GM12878 (cell line): ENCODE measurements around the gene PDK3. TPM values are rescaled to one million over a fixed set of nuclear protein-coding genes. Genes with fewer than 3 reads are reported as not detected.

Experiments
- ATAC-seq: fragments of 200-7000 bp; cut with Tn5 transposase; 3 replicates; pipeline ENCODE4 v1.9.1; 2020; ENCODE audit warnings: mild to moderate bottlenecking, moderate library complexity
- BruUV-seq: library from RNA; stranded (reverse); fragments of 400-500 nt; replicated peaks from 2 replicates; lab custom pipeline; 2021; lab: Mats Ljungman, UMichigan
- CTCF ChIA-PET: fragments of 300-600 bp; sonication (Branson Sonifier 250); formaldehyde crosslinking; extraction: SDS; loops from one replicate; lab custom pipeline; 2021; ENCODE audit warnings: inconsistent platforms; lab: Yijun Ruan, JAX
- POLR2A ChIA-PET: fragments of 350-600 bp; formaldehyde crosslinking; extraction: SDS; loops from one replicate; lab custom pipeline; 2021; ENCODE audit warnings: inconsistent platforms; lab: Charles Lee
- RAD21 ChIA-PET: fragments of 300-600 bp; sonication (Branson Sonifier 250); formaldehyde crosslinking; loops from one replicate; lab custom pipeline; 2023; ENCODE audit warnings: antibody characterized with exemption; ENCODE audit not compliant: unreplicated experiment; lab: Charles Lee
- SMC1A ChIA-PET: fragments of 300-600 bp; sonication (Branson Sonifier 250); formaldehyde crosslinking; loops from one replicate; lab custom pipeline; 2023; ENCODE audit not compliant: unreplicated experiment, uncharacterized antibody; lab: Charles Lee
- DNase-seq: peaks from one replicate; pipeline ENCODE4 v3.0.0-alpha.2; 2011; ENCODE audit warnings: low read depth, low spot score
- FAIRE-seq: peaks from 3 replicates; lab custom pipeline; 2011; peaks lifted over from hg19 to GRCh38; lab: Jason Lieb, UNC
- H2AFZ ChIP-seq: 2 replicates; pipeline ENCODE4 v1.6.0; 2011; ENCODE audit warnings: low read depth, low read length, control low read depth; ENCODE audit not compliant: control insufficient read depth
- H3K27ac ChIP-seq: 2 replicates; pipeline ENCODE4 v1.5.1; 2011; ENCODE audit warnings: control low read depth; ENCODE audit not compliant: control insufficient read depth, insufficient read depth
- H3K27me3 ChIP-seq, 2 experiments: replicated peaks in 1 of 2; 2 replicates each; pipeline versions ENCODE4 v1.6.0 to v1.6.1; 2011; ENCODE audit warnings: low read length in 1 of 2; ENCODE audit not compliant: control insufficient read depth in 2 of 2, insufficient read depth in 2 of 2
- H3K36me3 ChIP-seq, 2 experiments: 2 replicates each; pipeline ENCODE4 v1.5.1; 2011; ENCODE audit warnings: low read length in 1 of 2; ENCODE audit not compliant: control insufficient read depth in 2 of 2, insufficient read depth in 2 of 2
- H3K4me1 ChIP-seq: 2 replicates; pipeline ENCODE4 v1.6.1; 2011; ENCODE audit warnings: mild to moderate bottlenecking, low read length, moderate library complexity, mixed read lengths; ENCODE audit not compliant: control insufficient read depth, insufficient read depth
- H3K4me2 ChIP-seq: 2 replicates; pipeline ENCODE4 v1.6.0; 2011; ENCODE audit warnings: control low read depth; ENCODE audit not compliant: control insufficient read depth, insufficient read depth
- H3K4me3 ChIP-seq: fragments of 200-600 bp; sonication (generic); 2 replicates; pipeline ENCODE4 v1.5.1; 2016
- H3K79me2 ChIP-seq: 2 replicates; pipeline ENCODE4 v1.6.0; 2011; ENCODE audit warnings: low read length; ENCODE audit not compliant: control insufficient read depth, insufficient read depth
- H3K9ac ChIP-seq: 2 replicates; pipeline ENCODE4 v1.8.0; 2011; ENCODE audit warnings: low read length, control low read depth, mixed read lengths; ENCODE audit not compliant: control insufficient read depth, insufficient read depth
- H3K9me3 ChIP-seq: replicated peaks from 3 replicates; pipeline ENCODE4 v1.5.1; 2011; ENCODE audit warnings: mild to moderate bottlenecking, low read length; ENCODE audit not compliant: control insufficient read depth, insufficient read depth
- H4K20me1 ChIP-seq: 2 replicates; pipeline ENCODE4 v1.6.0; 2011; ENCODE audit not compliant: control insufficient read depth, insufficient read depth
- BACH1 ChIP-seq: fragments of 450-650 bp; IDR thresholded peaks from 2 replicates; pipeline ENCODE4 v1.6.1; 2017; ENCODE audit warnings: mild to moderate bottlenecking, borderline replicate concordance
- DPF2 ChIP-seq: fragments of 450-650 bp; IDR thresholded peaks from 2 replicates; pipeline ENCODE4 v1.6.1; 2017; ENCODE audit warnings: mild to moderate bottlenecking
- EZH2 ChIP-seq: IDR thresholded peaks from 2 replicates; pipeline ENCODE4 v1.6.1; 2012; ENCODE audit warnings: low read depth, mild to moderate bottlenecking, control low read depth, inconsistent platforms, low read length, borderline replicate concordance; ENCODE audit not compliant: control insufficient read depth
- KDM1A ChIP-seq: fragments of 200-600 bp; sonication (generic); IDR thresholded peaks from 2 replicates; pipeline ENCODE4 v1.6.1; 2016; ENCODE audit warnings: borderline replicate concordance
- NBN ChIP-seq: fragments of 450-650 bp; IDR thresholded peaks from 2 replicates; pipeline ENCODE4 v1.6.1; 2016
- NFYA ChIP-seq: IDR thresholded peaks from 2 replicates; pipeline ENCODE4 v1.6.1; 2011; ENCODE audit warnings: low read depth, mild to moderate bottlenecking, low read length, improper control_type of control experiment, borderline replicate concordance
- PML ChIP-seq: IDR thresholded peaks from 2 replicates; pipeline ENCODE4 v1.6.1; 2012; ENCODE audit warnings: low read length, inconsistent platforms
- SIX5 ChIP-seq: IDR thresholded peaks from 2 replicates; pipeline ENCODE4 v1.6.1; 2011; ENCODE audit warnings: mild to moderate bottlenecking, low read depth, low read length, moderate library complexity; ENCODE audit not compliant: severe bottlenecking
- SMAD5 ChIP-seq: IDR thresholded peaks from 2 replicates; pipeline ENCODE4 v1.6.1; 2016; ENCODE audit warnings: antibody characterized with exemption, low read depth
- SMARCA5 ChIP-seq: fragments of 450-650 bp; IDR thresholded peaks from 2 replicates; pipeline ENCODE4 v1.6.1; 2017; ENCODE audit warnings: mild to moderate bottlenecking
- SMC3 ChIP-seq: IDR thresholded peaks from 2 replicates; pipeline ENCODE4 v1.6.1; 2011; ENCODE audit warnings: low read length, improper control_type of control experiment, borderline replicate concordance
- TARDBP ChIP-seq: IDR thresholded peaks from 2 replicates; pipeline ENCODE4 v1.6.1; 2016; ENCODE audit warnings: borderline replicate concordance
- ZNF217 ChIP-seq: fragments of 450-650 bp; IDR thresholded peaks from 2 replicates; pipeline ENCODE4 v1.6.1; 2017; ENCODE audit warnings: antibody characterized with exemption, mild to moderate bottlenecking
- ZNF24 ChIP-seq: fragments of 450-650 bp; IDR thresholded peaks from 2 replicates; pipeline ENCODE4 v1.6.1; 2017; ENCODE audit warnings: antibody characterized with exemption, mild to moderate bottlenecking
- WGBS: methylation state at CpG from one replicate; pipeline ENCODE4 v1.1.6; 2016; ENCODE audit warnings: low lambda C conversion rate; ENCODE audit not compliant: insufficient replicate concordance, insufficient coverage; ENCODE audit errors: missing lambda C conversion rate; 5-methylcytosine and 5-hydroxymethylcytosine counted together
- in situ Hi-C: fragments of 300-500 bp; cut with MboI; formaldehyde crosslinking; loops from 9 replicates; pipeline ENCODE4 v1.14.3; 2018; ENCODE audit warnings: mixed read lengths
- intact Hi-C: fragments of 100-400 bp; cut with micrococcal nuclease; formaldehyde crosslinking; loops from one replicate; pipeline ENCODE4 v1.14.2; 2022; ENCODE audit not compliant: unreplicated experiment
- polyA plus RNA-seq, 11 experiments: library from polyadenylated mRNA; depleted of rRNA in 4 of 11; unstranded in 6 of 11; stranded (reverse) in 5 of 11; fragments of >200 nt; fragmentation: Nextera tagmentation in 4 of 11; fragmentation: Illumina TruSeq in 1 of 11; extraction: Ambion mirVana in 4 of 11; extraction: Trizol in 1 of 11; gene quantifications; 1 replicate in 1 of 11; 2 replicates in 10 of 11; pipeline versions ENCODE4 v1.2.1 to v1.2.3, GENCODE V29; 2011 to 2016; ENCODE audit warnings: inconsistent platforms in 2 of 11, missing spikeins in 2 of 11, low read depth in 1 of 11
- total RNA-seq, 4 experiments: library from RNA; depleted of rRNA in 3 of 4; stranded (reverse); fragments of >200 nt in 3 of 4; fragmentation: Illumina TruSeq in 1 of 4; extraction: Trizol in 1 of 4; gene quantifications; 2 replicates each; pipeline versions ENCODE4 v1.2.1 to v1.2.3, GENCODE V29; 2013 to 2021
- TF ChIP-seq, protein P1 (sequence below): IDR thresholded peaks from 2 replicates; pipeline ENCODE4 v1.6.1; 2011; ENCODE audit warnings: mild to moderate bottlenecking, low read depth, low read length, moderate library complexity; ENCODE audit not compliant: insufficient replicate concordance
- TF ChIP-seq, protein P2 (sequence below): fragments of 450-650 bp; formaldehyde crosslinking; IDR thresholded peaks from 2 replicates; pipeline ENCODE4 v1.4.0; 2022; ENCODE audit warnings: mild to moderate bottlenecking, moderate library complexity
- TF ChIP-seq, protein P3 (sequence below): fragments of 450-650 bp; IDR thresholded peaks from 2 replicates; pipeline ENCODE4 v1.6.1; 2017; ENCODE audit warnings: mild to moderate bottlenecking

Gene PDK3
- total and polyA plus RNA-seq, 10 of the 15 experiments (the other 5 are each of a cell fraction or from before 2014, with no cell fraction given): 4.2 to 54.6 (median 21.9) TPM

DNA sequence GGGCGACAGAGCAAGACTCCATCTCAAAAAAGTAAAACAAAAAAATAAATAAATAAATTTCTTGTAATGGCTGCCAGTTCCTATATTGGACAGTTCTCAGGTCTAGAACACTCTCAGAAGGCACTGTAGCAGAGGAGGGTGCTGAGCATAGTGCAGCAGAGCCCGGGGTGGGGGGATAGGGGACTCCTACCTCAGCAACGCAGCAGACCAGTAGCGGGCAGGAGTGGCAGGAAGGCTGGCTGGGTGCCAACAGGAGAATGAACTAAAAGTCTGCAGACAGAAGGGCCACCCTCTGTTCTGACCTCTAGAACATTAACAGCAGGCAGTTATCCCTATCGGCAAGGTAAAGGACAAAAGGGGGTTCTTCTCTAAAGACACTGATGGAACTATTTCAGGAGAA lies 20.2 kb downstream of the PDK3 start (continued):
- TF ChIP-seq, protein P1, sequence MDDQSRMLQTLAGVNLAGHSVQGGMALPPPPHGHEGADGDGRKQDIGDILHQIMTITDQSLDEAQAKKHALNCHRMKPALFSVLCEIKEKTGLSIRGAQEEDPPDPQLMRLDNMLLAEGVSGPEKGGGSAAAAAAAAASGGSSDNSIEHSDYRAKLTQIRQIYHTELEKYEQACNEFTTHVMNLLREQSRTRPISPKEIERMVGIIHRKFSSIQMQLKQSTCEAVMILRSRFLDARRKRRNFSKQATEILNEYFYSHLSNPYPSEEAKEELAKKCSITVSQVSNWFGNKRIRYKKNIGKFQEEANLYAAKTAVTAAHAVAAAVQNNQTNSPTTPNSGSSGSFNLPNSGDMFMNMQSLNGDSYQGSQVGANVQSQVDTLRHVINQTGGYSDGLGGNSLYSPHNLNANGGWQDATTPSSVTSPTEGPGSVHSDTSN: no peak

DNA sequence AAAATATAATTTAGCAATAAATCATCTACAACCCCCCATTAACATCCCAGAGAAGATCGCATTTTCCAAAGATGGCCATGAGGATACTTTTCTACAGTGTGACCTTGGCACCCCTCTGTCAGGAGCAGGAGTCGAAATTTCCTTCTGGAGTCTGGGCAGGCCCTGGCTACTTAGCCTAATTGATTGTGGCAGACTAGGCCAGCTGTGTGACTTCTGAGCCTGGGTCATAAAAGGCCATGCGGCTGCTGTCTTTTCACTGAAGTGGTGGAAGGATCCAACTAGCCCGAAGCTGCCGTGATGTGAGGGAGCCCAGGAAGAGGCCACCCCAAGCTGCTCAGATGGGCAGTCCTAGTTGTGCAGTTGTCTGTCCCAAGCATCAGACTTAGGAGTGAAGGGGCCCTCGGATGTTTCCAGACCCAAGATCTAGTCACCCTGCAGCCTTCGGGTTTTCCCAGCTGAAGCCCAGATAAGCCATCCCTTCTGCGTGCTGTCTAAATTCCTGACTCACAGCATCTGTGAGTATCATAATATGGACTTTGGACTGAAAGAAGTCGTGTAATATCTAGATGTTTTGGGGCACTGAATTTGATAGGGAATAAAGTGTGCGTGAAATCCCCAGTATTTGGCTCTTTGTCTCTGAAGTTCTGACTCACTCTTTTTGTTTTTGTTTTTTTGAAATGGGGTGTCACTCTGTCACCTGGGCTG lies 21.0 kb downstream of the PDK3 start:
- WGBS: 80% methylated on average over 10 of the region's 10 CpGs
- SMC1A ChIA-PET: no interaction called here
- H3K79me2 ChIP-seq: peaks cover 12% of the 10 kb centered on the region
- no peak for DNase-seq
- no peaks in the 10 kb centered on the region; the same call in 2 of the 3 replicates for H3K9me3 ChIP-seq
- no peak overlapping the region for H3K4me2 ChIP-seq
- in situ Hi-C loops: no loop called here
- H2AFZ ChIP-seq: no peak overlapping the region
- FAIRE-seq: no peak
- RAD21 ChIA-PET: interaction anchor here (1.0 kb wide), 1 partner anchor 11 kb away, joined by 3 read pairs; no protein-coding TSS in a partner anchor
- H3K27me3 ChIP-seq: no peaks in the 10 kb centered on the region
- intact Hi-C loops: no loop called here
- CTCF ChIA-PET: interaction anchor here (4.4 kb wide), 1 partner anchor 12 kb away, joined by 22 read pairs; no protein-coding TSS in a partner anchor
- H3K4me3 ChIP-seq: no peak overlapping the region
- POLR2A ChIA-PET: no interaction called here
- no peaks in the 10 kb centered on the region for H4K20me1 ChIP-seq
- H3K9ac ChIP-seq: no peak overlapping the region
- ATAC-seq: no peak
- H3K4me1 ChIP-seq: no peaks in the 10 kb centered on the region
- no peak overlapping the region for H3K27ac ChIP-seq
- no TSS peak for BruUV-seq
- H3K36me3 ChIP-seq: no peaks in the 10 kb centered on the region
- TF ChIP-seq EZH2 (no peak), SMAD5 (no peak), TARDBP (no peak), SMC3 (no peak), NBN (no peak), ZNF24 (no peak), DPF2 (no peak), SMARCA5 (no peak), SIX5 (no peak), ZNF217 (no peak), BACH1 (no peak), KDM1A (no peak), NFYA (no peak), PML (no peak)
- TF ChIP-seq, protein P2, sequence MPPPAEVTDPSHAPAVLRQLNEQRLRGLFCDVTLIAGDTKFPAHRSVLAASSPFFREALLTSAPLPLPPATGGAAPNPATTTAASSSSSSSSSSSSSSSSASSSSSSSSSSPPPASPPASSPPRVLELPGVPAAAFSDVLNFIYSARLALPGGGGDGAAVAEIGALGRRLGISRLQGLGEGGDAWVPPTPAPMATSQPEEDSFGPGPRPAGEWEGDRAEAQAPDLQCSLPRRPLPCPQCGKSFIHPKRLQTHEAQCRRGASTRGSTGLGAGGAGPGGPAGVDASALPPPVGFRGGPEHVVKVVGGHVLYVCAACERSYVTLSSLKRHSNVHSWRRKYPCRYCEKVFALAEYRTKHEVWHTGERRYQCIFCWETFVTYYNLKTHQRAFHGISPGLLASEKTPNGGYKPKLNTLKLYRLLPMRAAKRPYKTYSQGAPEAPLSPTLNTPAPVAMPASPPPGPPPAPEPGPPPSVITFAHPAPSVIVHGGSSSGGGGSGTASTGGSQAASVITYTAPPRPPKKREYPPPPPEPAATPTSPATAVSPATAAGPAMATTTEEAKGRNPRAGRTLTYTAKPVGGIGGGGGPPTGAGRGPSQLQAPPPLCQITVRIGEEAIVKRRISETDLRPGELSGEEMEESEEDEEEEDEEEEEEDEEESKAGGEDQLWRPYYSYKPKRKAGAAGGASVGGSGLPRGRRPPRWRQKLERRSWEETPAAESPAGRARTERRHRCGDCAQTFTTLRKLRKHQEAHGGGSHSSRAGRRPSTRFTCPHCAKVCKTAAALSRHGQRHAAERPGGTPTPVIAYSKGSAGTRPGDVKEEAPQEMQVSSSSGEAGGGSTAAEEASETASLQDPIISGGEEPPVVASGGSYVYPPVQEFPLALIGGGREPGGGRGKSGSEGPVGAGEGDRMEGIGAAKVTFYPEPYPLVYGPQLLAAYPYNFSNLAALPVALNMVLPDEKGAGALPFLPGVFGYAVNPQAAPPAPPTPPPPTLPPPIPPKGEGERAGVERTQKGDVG (CRISPR knock-in tag): no peak
- TF ChIP-seq, protein P3, sequence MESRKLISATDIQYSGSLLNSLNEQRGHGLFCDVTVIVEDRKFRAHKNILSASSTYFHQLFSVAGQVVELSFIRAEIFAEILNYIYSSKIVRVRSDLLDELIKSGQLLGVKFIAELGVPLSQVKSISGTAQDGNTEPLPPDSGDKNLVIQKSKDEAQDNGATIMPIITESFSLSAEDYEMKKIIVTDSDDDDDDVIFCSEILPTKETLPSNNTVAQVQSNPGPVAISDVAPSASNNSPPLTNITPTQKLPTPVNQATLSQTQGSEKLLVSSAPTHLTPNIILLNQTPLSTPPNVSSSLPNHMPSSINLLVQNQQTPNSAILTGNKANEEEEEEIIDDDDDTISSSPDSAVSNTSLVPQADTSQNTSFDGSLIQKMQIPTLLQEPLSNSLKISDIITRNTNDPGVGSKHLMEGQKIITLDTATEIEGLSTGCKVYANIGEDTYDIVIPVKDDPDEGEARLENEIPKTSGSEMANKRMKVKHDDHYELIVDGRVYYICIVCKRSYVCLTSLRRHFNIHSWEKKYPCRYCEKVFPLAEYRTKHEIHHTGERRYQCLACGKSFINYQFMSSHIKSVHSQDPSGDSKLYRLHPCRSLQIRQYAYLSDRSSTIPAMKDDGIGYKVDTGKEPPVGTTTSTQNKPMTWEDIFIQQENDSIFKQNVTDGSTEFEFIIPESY: no peak
